ENCODE data around the gene SYT5.
"Not testable (repeated sequence)": the region's sequence is repeated elsewhere in the genome, so short reads cannot be mapped to it uniquely, and the experiment has no call there.

SYT5 gene

DNA sequence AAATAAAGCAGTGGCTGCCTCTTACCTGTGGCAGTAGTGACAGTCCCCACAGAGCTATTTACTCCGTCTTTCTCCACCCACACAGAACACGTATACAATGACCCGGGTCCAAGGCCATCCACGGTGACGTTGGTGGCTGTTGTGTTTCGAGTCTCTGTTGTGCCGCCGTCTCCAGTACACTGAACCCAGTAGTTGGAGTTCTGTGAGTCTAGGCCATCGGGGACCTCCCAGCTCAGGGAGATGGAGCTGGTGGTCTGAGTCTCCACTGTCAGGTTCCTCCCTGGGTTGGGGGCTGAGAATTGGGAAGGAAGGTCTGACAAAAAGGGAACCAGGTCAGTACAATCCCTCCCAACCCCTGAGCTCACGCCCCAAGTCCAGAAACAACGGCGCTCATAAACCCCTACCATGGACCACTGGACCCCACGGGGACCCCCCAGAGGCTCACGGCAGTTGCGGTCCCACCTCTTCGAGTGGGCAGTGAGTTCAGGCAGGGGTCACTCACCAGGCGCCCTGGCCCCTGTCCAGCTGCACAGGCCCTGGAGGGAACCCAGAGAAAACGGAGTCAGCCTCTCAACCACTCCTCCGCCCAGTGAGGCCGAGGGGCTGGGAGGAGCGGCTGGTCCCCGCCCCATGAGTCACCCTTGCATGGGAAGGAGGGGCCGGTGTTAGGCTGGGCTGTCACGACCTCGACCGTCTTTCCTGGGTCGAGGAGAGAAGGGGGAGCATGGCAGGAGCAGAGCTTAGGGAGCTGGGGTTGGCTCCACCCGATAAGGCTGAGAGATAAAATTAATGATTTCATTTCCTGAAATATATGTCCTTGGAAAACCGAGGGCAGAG lies 26.8 kb upstream of the SYT5 start:
- peak; percentile 84 for DNase-seq

DNA sequence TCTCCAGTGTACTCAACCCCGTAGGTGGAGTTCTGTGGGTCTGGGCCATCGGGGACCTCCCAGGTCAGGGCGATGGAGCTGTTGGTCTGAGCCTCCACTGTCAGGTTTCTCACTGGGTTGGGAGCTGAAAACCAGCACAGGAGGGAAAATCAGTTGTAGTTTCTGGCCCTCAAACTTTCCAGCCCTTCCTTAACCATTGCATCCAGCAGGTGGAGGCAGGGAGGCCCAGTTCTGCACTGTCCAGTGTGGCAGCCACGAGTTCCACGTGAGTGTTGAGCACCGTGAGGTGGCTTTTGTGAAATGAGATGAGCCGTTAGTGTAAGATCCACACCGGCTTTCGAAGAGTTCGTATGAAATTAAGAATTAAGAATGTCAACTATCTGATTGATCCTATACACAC lies 22.1 kb upstream of the SYT5 start:
- peak; percentile 28 for DNase-seq

DNA sequence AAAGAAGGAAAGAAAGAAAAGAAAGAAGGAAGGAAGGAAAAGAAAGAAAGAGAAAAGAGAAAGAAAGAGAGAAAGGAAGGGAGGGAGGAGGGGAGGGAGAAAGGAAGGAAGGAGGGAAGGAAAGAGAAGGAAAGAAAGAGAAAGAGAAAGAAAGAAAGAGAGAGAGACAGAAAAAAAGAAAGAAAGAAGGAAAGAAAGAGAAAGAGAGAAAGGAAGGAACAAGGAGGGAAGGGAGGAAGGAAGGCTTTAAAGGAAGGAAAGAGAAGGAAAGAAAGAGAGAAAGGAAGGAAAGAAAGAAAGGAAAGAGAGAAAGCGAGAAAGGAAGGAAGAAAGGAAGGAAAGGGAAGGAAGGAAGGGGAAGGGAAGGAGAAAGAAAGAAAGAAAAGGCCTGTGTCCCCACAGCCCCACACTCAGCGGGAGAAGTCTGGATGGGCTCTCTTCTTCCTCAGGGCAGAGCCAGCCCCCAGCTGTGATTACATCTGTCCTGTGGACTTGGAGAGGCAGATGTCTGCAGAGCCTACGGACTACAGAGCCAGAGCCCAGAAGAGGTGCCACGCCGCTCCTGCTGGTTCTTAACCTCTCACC lies 19.6 kb upstream of the SYT5 start:
- DNase-seq = no peak

DNA sequence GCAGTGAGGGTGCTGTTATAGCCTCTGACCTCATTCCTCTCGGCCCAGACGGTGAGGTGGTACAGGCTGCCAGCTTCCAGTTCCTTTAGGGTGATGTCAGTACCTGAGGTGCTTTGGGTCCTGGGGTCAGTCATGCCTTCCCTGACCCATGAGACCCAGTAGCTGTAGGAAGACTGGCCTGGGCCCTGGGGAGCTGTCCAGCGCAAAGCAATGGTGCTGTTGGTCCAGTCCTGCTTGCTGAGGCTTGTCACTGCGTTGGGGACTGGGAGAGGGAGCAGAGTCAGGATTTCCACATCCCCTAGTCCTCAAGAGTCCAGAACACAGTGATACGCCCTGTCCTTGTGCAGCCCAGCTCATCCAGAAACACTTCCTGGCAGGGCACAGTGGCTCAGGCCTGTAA lies 18.6 kb upstream of the SYT5 start:
- no peak for DNase-seq

DNA sequence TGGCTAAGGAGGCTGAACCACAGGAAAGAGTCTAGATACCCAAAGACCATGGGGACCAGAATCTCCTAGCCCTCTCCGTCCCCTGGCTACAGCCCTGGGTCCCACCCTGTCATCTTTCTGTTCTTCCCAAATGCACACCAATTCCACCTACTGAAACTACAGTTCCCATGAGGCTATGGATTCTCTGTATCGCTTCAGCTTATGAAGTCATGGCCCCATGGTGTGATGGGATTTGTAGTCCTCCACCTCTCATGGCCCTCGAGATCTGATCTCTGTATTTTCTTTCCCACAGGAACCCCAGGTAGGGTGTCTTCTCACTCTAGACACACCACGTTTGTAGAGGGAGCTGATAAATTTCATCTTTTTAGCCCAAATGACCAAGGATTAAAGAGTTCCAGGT lies 17.4 kb upstream of the SYT5 start:
- peak; percentile 41 for DNase-seq

DNA sequence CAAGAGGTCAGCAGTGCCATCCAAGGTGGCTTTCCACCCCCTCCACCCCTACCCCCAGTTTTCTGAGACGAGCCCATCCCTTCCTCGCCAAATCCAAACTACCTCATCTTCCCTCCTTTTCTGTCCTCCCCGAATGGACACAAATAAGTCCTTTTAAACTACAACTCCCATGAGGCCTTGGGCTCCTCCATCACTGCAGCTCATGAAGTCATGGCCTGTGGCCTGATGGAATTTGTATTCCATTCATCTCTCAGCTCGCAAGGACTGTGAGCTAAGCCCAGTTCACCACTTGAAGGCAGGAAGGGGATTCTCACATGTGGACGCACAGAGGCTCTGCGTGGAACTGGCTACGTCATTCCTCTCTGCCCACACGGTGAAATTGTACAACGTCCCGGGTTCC lies 16.7 kb upstream of the SYT5 start:
- peak; percentile 29 for DNase-seq

DNA sequence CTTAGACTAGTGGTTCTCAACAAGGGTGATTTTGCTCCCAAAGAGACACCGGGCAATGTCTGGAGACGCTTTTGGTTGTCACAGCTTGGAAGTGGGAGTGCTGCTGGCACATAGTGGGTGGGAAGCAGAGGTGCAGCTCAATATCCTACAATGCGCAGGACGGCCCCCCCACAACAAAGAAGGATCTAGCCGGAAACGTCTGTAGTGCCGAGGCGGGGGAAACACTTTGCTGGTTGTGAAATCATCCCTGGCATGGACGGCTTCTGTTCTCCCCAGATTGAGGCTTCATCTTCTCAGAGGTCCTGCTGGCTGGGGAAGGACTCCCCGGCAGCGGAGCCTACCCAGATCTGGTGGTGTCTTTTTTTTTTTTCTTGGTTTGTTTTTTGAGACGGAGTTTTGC lies 13.4 kb upstream of the SYT5 start:
- DNase-seq = no peak

DNA sequence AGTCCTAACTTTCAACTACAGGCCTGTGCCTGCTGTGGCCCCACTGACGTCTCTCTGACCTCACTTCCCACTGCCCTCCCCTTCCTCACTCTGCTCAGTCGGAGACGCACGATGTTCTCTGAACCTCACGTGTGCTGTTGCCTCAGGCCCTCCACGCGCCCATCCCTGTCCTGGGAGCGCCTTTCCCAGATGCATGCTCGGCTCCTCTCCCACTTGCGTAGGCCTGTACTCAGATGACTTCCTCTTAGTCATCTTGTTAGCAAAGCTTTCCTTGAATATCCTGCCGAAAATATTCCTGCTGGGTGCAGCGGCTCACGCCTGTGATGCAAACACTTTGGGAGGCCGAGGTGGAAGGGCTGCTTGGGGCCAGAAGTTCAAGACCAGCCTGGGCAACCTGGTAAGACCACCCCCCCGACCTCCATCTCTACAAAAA lies 9.3 kb upstream of the SYT5 start:
- no peak for DNase-seq

DNA sequence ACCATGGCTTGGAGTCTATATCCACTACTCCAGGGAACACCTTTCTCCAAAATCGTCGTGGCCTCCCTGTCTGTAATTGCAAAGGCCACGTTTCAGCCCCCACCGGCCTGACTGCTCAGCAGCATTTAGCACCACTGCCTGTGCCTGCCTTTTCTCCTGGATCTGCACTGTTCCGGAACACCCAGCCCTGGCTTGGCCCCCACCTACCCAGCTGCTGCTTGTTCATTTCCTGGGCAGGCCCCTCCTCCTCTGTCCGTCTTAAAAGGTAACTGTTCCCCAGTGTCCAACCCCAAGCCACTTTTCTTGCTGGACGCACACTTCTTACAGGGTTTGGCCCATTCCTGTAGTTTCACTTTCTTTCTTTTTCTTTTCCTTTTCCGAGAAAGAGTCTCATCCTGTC lies 8.5 kb upstream of the SYT5 start:
- DNase-seq = no peak

DNA sequence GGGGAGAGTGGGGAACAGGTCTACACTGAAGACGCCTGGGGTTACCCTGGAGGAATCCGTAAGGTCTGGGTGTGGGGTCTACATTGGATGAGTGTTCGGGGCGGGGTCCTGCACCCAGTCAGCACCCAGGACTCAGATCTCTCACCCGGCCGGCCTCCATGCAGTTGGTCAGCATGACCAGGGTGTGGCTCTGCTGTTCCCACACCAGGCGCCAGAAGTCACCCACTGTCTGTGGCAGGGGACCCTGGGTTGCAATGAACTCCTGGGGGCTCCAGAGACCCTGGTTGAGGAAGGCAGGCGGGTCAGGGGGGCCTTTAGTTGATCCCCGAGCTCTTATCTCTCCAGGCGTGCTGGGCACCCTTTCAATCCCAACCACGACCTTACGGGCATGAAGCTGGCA lies 6.0 kb upstream of the SYT5 start:
- DNase-seq = no peak

DNA sequence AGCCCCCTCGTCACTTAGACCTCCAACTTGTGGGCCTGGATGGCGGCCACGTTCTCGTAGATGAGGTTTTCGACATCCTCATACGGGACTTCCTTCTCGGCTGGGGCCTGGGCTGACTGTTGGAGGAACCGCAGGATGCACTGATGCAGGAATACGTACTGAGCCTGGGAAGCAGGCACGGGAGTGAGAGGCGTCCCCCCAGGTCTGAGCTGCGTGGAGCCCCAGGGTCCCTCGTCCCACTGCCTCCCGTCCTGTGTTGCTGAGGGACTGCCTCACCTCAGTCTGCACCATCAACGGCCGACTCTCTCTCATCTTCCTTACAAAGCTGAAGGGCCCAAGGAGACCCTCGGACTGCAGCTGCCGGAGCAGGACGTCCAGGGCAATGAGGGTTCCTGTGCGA lies 1.7 kb upstream of the SYT5 start:
- DNase-seq = no peak

DNA sequence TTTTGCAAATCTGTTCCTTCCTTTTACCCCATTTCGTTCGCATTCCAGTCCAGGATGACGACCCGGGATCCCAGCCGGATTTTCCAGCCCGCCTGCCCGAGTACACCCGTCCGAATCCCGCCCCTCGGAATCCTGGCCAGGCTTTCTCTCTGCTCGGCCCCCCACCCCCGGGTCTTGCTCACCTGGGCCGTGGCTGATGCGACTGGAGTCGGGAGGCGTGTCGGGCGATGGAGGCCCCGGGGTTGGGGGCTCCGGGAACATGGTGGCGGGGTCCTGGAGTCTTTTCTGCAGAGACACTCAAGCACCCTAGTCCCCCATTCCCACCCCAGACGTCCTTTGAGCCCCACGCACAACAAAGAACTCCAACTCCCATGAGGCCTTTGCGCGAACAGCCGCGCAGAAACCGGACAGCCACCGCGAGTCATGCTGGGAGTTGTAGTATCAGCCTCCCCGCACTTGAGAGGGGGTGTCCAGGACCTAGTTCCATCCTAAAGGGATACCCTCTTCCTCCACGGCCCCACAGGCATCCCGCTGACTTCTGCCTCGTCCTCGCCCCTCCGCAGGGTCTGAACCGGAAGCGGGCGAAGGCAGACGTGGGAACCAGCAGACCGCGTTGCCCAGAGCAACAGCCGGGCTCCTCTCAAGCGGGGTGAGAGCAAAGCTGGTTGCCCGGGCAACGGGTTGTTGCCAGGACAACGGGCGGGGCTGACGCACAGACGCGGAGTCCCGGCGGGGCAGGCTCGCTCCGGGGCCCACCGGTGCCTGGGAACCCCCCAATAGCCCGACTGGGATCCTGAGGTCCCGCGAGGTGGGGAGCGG lies 1.1 kb downstream of the SYT5 start:
- DNase-seq = peak; percentile 85

DNA sequence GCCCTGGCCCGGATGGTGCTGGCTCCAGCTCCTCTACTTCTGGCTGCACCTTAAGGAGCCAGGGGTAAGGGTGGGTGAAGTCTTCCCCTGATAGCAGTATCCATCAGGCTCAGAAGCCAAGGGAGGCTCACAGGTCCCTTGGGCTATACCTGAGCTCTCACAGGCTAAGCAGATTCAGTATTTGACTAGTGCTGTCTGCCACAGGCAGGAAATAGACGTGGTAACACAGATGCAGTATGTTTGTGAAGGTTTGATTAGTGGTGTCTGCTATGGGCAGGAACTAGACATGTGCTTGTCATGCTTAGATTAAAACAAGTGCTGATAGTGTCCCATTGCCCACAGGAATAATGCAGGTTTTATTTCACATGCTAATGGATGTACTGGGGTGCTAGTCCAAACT lies 4.0 kb downstream of the SYT5 start:
- DNase-seq = no peak

DNA sequence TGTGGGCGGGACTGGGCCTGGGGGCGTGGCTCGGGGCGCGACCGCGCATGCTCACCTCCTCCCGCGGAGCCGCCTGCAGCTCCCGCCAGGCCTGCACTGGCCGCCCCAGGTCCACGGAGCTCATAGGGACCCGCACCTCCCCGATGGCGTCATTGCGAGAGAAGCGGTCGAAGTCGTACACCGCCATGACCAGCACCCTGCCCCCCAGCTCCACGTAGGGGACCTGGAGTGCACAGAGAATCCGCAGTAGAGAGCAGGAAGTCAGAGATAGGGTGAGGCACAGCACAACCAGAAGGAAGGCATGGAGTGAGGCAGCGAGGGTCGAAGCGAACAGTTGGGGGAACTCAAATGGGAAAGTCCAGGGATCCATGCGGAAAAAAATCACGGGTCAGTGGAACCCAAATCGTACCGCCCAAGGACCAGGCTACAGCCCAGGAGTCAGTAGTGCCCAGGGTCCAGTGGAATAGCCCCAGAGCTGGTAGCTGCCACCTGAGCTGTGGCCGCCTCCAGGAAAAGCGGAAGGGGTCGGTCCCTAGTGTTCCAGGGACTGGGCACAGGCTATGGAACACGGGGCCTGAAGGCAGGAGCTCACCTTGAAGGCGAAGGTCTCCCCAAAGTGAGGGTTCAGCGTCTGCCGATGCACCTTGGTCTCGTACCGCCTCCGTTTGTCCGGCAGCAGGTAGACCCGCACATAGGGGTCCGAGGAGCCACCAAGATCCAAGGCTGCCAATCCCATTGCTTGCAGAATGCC lies 4.8 kb downstream of the SYT5 start:
- no peak for DNase-seq

DNA sequence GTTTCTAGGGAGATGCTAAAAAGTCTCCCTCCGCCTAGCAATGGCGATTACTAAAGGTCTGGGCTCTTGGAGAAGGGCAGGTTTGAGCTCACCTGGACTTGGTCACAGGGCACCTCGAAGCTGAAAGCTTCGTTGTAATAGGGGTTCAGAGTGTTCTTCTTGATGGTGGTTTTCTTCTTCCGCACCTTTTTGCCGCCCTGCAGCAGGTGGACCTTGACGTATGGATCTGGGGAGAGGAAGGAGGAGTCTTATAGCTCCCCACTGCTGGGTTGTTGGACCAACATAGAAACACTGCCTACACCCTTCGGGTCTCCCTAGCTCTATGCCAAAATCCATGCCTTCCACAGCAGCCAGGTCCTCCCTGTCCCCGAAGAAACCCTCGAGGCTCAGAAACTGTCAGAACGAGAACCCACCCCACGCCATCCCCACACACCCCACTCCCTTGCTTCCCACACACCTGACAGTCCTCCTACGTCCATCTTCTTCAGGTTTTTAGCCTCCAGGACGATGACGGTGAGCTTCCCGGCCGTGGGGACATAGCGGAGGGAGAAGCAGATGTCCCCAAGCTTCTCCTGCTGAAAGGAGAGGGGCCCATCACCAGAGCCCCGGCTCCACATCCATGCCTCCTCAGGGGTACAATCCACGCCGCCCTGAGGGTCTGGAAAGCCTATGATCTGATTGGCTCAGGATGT lies 5.5 kb downstream of the SYT5 start:
- DNase-seq = no peak

DNA sequence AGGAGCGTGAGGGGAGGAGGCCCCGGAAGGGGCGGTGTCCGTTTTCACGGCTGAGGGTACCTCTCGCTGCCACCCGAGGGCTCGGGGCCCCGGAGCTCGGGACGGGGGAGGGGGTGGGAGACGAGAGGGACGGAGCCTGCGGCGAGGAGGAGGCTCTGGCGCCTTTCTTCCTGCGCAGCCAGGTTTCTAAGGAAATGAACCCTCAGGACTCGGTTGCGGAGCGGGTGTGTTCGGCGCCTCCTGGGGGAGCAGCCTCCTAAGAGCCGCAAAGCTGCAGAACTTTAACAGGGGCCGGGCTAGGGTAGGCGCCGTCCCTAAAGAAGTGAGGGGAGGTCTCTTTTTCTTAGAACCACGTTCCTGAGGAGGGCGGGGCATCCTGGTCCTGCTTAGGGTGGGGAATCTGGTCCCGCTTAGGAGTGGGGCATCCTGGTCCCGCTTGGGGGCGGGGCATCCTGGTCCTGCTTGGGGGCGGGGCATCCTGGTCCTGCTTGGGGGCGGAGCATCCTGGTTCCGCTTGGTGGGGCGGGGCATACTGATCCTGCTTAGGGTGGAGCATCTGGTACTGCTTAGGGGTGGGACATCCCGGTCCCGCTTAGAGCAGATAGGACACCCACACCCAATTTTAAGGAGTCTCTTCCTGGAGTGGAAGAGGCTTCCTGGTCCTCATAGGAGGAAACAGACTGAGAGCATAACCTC lies 6.2 kb downstream of the SYT5 start:
- no peak for DNase-seq

DNA sequence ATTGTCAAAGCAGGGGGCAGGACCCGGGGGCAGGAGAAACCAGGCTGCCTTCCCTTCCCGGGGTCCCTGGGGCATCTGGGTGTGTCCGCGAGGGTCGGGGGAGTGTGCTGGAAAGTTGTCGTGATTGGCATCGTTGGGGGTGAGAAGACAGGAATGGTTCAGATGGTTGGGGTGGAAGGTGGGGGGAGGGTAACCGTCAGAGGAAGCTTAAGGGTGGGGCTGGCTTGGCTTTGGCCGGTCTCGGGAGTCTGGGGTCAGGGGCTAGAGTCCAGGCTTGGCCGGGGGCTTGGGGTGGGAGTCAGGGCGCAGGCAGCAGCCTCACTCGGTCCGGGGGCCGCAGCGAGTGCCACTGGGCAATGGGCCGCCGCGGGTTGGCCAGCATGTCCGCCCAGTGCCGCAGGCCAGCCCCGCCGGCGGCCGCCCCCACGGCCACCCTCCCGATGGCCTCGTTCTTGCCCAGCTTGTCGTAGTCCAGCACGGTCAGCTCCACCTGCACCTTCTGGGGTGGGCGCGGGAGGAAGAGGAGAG lies 6.8 kb downstream of the SYT5 start:
- DNase-seq = no peak

DNA sequence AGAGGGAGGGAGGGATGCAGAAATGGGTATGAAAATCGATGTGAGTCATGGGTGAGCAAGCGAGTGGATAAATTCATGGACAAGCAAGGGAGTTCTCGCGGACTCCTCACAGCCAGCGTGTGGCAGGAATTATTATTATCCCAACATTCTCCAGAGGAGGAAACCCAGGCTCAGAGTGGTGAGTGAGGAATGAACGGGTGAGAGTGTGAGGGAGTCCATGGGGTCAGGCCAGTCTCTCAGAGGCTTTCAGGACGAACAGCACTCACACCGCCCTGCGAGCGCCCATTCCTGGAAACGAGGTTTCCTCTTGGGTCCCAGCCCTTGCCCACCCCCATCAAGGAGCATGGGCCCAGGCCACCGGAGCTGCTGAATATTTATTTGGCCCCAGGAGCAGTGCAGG lies 7.3 kb downstream of the SYT5 start:
- DNase-seq = no peak

DNA sequence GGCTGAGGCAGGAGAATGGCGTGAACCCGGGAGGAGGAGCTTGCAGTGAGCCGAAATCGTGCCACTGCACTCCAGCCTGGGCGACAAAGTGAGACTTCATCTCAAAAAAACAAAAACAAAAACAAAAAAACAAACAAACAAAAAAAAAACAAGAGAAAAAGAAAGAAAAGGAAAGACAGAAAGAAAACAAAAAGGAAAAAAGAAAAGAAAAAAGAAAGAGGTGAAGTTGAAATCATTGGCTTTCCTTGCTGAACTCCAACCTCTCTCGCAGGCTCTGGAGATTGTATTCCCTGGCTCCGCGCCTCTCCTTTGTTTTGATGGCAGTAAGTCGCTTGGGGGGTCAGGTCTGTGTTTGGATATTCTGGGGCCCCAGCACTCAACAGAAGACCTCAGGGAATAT lies 7.8 kb downstream of the SYT5 start:
- not testable (repeated sequence) for DNase-seq

DNA sequence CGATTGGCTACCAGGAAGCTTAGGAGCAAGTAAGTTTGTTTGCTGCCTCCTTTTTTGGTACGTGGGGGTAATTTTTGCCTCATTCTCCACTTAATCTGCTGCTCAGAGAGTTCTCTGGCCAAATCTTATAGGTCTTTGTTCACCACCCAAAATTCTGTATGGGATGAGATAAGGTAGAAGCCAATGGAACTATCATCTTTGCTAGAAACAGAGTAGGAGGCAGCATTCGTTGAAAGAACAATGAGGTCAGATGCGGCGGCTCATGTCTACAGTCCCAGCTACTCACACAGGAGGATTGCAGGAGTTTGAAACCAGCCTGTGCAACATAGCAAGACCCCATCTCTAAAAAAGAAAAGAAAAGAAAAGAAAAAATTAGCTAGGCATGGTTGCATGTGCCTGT lies 8.6 kb downstream of the SYT5 start:
- DNase-seq = no peak

DNA sequence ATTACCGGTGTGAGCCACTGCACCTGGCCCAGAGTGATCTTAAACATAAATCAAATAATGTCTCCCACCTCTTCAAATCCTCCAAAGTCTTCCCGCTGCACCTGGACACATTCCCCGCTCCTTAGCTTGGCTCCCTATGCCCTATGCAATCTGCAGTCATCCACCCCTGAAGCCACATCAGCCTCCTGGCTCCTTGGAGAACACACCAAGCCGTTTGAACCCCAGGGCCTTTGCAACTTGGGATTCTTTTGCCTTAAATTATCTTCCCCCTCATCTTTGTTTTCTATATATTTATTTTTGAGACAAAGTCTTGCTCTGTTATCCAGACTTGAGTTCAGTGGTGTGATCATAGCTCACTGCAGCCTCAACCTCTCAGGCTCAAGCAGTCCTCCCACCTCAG lies 11.0 kb downstream of the SYT5 start:
- no peak for DNase-seq
